HG02642 (cell line): ENCODE results near the gene GALNT10.

Experiments used
- ATAC-seq: cut with Tn5 transposase; IDR thresholded peaks from one replicate; pipeline ENCODE4 v1.9.1; 2021; ENCODE audit warnings: mild to moderate bottlenecking; ENCODE audit not compliant: unreplicated experiment, poor library complexity

GALNT10 gene

DNA sequence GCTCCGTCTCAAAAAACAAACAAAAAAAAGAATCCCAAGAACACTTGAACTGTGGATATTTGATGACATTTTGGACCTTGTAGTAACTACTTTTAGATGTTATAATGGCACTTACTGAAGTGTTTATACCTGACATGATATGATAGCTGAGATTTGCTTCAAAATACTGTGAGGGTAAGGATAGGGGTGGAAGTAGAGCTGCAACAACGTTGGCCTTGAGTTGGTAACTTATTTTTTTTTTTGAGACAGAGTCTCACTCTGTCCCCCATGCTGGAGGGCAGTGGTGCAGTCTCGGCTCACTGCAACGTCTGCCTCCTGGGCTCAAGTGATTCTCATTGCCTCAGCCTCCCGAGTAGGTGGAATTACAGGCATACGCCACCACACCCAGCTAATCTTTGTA, 224.6 kb downstream of the GALNT10 start:
- ATAC-seq: no peak

DNA sequence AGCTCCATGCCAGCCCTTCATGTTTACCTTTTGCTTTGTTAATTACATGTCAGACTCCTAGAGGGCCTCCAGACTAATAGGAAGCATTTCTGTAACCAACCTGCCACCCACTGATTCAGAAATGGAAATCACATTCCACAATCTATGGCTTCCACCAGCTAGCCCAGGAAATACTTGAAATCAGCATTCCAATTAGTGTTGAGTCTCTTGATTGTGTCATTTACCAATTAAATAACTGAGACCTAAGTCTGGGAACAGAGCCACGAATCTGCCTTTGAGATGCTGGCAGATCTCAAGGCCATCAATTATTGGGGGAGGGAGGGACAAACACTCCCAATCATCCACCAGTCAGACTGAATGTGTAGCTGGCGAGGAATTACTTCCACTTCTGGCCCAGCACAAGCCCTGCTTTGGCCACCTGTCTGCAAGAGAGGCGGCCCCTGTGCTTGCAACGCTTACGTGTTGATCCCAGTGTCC, 227.8 kb downstream of the GALNT10 start:
- ATAC-seq: no peak

DNA sequence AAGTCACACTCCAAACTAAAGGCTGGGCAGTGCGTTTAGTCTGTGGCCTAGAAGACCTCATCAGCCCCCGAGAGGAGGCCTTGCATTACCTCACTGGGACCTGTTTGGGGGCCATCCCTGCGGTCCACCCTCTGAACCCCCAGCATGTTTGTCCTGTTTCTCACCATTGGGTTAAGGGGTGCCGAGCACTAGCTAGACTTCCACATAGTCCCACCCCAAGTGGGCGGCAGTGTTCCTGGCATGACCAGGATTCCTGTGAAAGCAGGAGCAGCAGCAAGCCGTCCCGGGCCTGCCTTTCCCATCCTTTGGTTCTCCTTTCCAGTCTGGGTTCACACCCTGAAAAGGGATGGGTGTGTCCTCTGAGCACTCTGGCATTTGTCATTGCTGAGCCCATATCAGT, 228.7 kb downstream of the GALNT10 start:
- ATAC-seq: no peak

DNA sequence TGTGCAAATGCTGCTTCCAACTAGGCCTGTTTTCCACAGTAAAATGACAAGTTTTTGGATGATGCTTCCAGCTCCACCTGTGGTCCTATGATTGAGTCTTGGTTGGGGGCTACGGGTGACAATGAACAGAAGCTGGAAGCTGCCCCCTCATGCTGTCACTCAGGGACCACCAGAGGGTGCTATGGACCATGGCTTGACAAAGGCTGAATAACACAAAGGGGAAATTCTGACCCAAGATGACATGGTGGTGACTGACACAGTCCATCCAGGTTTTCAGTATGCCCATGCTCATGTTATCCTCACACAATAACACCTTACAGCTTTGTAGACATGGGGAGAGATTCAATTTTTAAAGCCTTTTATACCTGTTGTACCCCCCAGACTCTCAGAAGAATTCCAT, 231.3 kb downstream of the GALNT10 start:
- no peak for ATAC-seq

DNA sequence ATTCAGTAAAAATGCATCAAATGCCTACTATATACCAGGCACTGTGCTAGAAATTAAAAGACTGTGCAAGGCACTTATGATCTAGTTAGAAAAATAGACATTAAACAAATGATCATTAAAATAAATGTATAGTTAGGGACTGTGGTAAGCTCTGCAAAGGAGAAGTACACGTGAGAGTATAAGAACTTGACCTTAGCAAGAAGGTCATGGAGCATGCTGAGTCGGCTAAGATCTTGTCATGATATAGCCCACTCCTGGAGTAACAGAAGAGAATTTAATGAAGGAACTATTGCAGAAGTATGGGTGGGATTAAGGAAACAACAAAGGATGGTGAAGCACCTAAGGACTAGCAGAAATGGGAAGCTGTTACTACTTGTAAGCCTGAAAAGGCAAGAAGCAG, 231.8 kb downstream of the GALNT10 start:
- ATAC-seq: no peak

DNA sequence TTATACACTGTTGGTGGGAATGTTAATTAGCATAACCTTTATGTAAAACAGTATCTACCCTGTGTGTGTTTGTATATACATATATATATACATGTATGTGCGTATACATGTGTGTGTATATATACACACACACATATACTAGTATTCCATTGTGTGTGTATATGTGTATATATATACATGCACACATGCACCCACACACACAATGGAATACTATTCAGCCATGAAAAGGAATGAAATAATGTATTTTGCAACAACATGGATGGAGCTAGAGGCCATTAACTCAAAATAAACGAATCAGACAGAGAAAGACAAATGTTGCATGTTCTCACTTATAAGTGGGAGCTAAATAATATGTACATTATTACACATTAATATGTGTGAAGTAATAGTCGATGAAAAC, 237.7 kb downstream of the GALNT10 start:
- ATAC-seq: no peak

DNA sequence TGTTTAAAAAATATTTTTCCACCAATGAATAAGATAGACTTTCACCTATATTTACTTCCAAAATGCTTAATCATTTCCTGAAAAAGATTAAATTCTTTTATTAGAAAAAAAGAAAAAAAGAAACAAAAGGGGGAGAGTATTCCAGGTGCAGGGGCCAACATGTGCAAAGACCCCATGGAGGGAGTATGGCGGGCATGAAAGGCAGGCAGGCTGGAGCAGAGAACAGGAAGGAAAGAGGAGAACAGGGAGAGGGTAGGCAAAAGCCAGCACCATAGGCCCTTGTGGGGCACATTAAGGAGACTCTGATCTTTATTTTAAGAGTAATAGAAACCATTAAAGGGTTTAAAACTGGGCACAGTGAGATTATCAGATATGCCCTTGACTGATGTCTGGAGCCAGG, 238.8 kb downstream of the GALNT10 start:
- ATAC-seq: no peak

DNA sequence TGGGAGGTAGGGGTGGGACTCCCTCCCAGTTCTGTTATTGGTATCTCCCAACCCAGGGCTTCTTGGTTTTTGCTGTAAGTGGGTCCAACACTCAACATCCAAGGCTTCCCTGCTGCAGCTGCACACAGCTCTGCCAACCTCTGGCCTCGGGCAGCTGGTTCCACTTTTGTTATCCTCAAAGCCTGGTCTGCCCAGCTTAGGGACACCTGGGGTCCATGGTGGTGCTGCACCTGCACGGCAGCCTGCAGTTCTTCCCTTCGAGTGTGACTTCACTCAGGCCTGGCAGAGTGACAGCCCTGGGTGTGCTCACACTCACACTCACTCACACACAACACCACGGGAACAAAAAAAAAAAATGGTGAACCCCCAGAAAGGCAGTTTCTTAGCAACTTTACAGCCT, 239.9 kb downstream of the GALNT10 start:
- no peak for ATAC-seq

DNA sequence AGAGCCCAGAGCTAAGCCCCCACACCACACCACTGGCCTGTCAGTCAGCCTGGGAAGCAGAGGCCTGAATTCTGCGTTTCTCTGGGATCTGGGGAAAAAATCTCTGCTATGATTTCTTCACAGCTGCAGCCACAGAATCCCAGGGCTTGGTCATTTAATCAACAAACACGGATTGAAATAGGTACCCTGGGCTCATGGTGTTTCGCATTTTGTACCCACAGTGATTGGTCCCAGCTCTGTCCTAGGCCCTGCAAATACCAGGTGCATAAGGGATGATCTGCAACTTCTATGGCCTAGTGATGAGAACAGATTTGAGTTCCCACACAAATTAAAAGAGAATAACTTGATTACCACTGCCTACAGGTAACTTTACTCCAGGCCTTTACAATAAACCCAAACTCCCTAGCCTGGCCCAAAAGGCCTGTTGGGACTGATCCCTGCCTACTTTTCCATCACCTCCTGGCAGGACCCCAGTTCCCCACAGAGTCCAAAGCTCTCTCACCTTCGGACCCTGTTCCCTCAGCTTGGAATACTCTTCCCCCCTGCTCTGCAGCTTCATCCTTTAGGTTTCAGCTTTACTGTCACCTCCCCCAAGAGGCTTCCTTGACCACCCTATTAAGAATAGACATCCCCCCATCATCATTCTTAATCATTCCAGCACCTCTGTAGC, 240.6 kb downstream of the GALNT10 start:
- no peak for ATAC-seq

DNA sequence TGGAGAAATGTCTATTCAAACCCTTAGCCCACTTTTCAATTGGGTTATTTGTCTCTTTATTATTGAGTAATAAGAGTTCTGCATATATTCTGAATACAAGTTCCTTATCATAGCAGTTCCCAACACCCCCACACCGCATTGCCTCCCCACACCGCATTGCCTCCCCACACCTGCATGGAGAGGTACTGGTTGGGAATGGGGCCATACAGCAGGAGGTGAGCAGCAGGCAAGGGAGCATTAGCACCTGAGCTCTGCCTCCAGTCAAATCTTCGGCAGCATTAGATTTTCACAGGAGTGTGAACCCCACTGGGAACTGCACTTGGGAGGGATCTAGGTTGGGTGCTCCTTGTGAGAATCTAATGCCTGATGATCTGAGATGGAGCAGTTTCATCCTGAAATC, 244.7 kb downstream of the GALNT10 start:
- no peak for ATAC-seq

DNA sequence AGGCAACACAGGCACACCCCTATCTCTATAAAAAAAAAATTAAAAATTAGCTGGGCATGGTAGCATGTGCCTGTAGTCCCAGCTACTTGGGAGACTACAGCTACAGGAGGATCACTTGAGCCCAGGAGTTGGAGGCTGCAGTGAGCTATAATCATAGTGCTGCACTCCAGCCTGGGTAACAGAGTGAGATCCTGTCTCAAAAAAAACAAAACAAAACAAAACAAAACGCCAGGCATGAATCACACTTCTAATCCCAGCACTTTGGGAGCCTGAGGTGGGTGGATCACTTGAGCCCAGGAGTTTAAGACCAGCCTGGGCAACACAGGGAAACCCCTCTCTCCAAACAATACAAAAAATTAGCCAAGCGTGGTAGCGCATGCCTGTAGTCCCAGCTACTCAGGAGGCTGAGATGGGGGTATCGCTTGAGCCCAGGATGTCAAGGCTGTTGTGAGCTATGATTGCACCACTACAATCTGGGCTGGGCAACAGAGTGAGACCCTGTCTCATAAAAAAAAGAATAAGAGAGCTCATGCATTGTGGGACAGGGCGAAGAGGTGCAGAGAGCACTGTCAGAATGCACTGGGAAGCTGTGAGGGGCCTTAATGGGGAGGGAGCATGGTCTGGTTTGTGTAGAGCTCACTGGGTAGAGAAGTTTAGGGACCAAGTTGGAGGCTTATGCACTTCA, 246.9 kb downstream of the GALNT10 start:
- ATAC-seq: no peak

DNA sequence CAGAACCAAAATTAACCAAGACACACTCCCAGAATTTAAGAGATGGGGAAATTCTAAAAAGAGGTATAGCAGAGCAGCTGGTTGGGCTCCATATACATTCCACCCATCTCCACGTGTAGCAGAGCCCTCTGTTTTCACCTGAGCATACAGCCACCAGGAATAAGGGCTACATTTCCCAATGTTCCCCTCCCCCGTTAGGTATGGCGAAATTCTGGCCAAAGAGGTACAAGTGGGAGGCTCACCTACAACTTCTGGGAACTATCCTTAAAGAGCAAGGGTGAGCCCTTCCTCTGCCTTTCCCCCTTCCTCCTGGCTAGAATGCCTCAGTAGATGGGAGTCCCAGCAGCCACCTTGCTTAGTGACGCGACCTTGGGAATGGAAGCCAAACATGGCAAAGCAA, 250.0 kb downstream of the GALNT10 start:
- no peak for ATAC-seq

DNA sequence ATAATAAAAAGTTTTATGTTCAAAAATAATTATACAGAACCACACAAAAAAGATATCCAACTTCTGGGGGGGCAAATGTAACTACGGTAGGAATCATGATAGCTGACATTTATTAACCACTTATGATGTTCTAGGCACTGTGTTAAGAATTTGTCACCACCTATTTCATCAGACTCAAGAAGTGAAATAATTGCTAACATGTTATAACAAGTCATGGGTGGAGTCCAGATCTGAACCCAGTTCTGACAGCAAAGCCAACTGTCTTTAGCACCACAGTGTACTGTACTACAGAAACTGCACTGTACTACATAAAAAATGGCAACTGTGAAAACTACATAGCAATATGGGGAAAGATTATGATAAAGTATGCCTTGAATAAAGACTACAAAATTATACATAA, 252.3 kb downstream of the GALNT10 start:
- ATAC-seq: no peak

DNA sequence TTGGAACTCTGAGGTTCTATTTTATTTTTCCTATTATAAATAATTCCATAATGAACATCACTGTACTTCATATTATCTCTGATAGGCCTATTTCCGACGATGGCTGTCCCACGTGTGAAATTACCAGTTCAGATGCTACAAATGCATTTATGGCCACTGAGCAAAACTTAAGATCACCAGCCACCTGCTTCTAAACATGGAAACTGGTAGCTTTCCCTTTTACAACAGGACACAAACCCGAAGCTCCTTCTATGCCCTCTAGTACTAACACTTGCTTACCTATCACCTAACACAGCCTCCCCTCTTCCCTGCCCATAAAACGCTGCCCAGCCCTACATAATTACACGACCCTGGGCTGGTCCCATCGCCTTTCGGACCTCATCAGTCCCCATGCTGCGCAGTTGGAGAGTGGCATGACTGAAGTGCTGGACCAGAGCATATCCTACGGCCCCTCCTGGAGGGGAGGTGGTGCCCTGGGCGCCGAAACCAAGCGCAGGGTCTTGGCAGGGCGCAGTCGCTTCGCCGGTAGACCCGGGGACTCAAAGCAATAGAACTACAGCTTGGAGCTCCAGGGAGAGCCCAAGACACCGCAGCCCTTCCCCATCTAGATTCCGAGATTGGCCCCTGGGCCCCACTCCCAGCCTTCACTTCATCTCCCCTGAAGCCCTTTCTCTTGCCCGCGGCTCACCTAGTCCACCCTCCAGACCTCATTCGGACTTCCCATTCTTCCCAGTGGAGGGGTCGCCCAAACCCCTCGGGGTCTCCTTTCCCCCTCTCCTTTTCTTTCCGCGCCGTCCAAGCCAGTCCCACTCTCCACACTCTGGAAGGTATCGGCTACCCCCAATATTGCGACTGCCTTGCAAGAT, 254.3 kb downstream of the GALNT10 start:
- ATAC-seq: peak; percentile 13

DNA sequence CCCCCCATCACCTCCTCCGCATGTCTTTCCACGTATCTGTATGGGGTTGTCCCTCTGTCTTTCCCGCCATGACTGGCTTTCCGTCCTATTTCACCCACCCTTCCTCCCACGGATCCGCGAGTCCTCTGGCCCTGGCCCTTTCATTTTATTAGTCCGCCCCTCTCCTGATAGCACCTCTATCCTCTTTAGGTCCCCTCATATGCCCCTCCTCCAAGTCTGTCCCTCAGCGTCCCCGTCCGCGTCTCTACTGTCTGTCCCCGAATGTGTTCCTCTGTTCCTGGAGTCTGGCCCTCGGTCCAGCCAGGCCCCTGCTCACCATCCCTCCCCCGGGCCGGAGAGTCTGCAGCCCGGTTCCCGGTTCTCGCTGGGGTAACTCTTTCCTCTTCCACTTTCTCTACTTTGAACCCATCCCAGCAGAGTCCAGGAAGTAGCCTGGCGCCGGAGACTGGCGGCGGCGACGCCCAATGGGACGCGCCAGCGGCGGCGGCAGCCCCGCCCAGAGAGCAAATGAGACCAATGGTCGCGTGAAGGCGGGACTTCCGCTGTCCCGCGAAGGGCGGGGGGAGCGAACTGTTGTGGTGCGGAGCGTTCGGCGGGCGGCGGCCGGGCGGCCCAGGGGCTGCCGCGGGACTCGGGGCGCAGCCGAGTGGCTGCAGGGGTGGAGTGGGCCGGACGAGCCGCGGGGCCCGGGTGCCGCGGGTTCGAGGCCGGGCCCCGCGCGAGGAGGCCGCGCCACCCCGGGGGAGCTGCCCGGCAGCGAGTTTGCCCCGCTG, 255.1 kb downstream of the GALNT10 start, which contains the start of gene SAP30L:
Gene SAP30L, plus strand, starts transcription at position 576 of the 773 bp plus-strand sequence. CDS start 608 bp downstream, outside the sequence.
- peak; percentile 94 for ATAC-seq

DNA sequence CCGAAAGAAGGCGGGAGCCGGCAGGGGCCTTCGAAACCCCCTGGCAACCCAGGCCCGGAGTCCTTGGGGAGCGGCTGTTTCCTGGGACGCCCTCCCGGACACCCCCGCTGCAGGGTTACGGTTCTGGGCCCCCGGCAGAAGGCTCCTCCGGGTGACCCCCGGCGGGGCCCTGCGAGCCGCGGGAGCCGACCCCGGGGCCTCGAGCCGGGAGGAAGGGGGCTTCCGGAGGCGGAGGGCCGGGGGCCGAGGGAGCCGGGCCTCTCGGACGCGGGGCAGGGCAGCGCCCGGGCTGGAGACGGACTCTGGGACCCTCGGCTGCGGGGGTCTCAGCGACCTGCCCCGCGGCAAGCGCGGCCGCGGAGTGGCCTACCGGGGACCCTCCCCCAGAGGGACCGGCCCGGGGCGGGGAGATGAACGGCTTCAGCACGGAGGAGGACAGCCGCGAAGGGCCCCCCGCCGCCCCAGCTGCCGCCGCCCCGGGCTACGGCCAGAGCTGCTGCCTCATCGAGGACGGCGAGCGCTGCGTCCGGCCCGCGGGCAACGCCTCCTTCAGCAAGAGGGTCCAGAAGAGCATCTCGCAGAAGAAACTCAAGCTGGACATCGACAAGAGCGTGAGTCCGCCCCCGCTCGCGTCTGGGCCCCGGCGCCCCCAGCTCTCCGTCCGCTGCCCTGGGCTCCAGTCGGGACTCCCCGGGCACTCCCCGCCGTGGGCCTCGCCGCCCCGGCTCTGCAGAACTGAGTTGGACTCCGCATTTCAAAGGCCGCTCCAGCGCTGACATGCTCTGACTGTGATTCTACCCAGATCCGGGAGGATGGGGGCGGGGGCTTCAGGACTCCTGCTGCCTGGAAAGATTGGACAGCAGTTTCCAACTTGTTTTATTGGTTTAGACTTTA, 255.9 kb downstream of the GALNT10 start:
- peak; percentile 27 for ATAC-seq

DNA sequence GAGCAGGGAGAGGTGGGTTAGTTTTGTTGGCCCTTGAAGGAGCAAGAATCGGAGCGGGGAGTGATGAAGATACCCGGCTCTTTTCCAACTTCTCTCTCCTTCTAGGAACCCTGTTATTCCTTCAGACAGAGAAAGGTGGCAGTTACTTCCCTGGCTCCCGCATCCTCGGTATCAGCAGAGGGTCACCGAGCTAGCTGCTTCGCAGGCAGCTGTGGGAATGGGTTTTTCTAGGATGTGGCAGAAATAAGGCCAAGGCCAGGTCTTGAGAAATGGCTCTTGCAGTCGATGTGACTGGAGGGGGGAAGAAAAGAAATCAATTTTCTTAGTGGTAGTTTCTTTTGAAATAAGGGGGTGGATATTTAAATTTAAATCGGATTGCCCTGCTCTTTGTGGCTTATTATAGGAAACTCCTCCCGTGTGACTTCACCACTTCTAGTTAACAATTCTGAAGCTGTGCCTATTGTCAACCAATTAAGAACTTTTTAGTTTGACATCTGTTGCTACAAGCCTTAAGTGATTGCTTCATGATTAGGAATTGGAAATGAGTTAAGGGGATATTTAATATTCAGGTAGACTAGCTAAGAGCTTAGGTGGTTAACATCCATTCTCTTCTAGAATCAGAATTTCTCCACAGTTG, 256.7 kb downstream of the GALNT10 start:
- no peak for ATAC-seq

DNA sequence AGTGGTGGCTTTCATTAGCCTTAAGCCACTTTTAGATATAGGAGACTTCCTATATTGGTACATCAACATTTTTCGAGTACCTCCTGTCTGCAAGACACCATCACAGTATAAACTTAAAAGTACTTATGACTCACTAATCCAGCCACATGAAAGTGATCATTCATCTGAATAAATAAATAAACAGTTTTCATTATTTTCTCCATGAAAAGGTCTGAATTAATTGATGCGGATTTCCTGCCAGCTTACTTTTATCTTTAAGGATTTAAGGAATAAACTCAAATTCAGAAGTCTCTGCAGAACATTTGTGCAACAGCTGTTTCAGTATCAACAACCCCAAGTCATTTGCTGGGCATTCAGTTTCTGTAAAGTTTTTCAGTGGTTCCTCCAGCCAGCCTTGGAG, 259.3 kb downstream of the GALNT10 start:
- ATAC-seq: no peak

DNA sequence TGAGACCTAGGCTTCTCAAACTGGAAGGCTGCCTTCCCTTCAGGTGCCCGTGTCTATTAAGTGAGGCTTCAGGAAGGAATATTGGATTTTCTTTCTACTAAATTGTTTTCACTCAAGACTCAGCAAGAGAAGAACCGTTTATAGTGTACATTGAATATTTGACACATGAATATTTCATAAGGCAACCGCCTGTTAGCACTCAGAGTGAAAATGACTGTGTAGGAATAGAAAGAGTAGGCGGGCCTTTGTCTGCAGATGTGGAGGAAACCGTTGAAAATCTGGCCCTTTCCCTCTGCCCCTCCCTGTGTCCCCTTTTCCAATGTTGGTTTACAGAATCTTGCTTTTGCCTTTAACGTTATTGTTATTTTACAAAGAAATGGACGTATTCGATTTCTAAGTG, 261.4 kb downstream of the GALNT10 start:
- no peak for ATAC-seq
